Measurements from ENCODE around the gene UBAP1L.

GRCh38 chr15:65069779-65070546, 45.0 kb downstream of the UBAP1L start:
- TF ChIP-seq POLR2A (IDR thresholded peaks at IDR 0.05) (no peak), POLR2AphosphoS5 (IDR thresholded peaks at IDR 0.05) (no peak), EP300 (IDR thresholded peaks at IDR 0.05; ENCODE audit: low read depth) (no peak)
- TF ChIP-seq, protein P1, sequence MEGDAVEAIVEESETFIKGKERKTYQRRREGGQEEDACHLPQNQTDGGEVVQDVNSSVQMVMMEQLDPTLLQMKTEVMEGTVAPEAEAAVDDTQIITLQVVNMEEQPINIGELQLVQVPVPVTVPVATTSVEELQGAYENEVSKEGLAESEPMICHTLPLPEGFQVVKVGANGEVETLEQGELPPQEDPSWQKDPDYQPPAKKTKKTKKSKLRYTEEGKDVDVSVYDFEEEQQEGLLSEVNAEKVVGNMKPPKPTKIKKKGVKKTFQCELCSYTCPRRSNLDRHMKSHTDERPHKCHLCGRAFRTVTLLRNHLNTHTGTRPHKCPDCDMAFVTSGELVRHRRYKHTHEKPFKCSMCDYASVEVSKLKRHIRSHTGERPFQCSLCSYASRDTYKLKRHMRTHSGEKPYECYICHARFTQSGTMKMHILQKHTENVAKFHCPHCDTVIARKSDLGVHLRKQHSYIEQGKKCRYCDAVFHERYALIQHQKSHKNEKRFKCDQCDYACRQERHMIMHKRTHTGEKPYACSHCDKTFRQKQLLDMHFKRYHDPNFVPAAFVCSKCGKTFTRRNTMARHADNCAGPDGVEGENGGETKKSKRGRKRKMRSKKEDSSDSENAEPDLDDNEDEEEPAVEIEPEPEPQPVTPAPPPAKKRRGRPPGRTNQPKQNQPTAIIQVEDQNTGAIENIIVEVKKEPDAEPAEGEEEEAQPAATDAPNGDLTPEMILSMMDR (IDR thresholded peaks at IDR 0.05): no peak
